SK-N-SH (cell line): ENCODE data around the gene ADCY5. TPM values are rescaled to one million over a fixed set of nuclear protein-coding genes. Genes with fewer than 3 reads are reported as not detected.

ENCODE experiments used
- CTCF ChIA-PET: fragments of 300-600, 350-600 bp; formaldehyde crosslinking; extraction: SDS; loops from one replicate; lab custom pipeline; 2021; lab: Yijun Ruan, JAX
- POLR2A ChIA-PET: fragments of 350-600 bp; sonication (Branson Sonifier 250); formaldehyde crosslinking; extraction: SDS; loops from one replicate; lab custom pipeline; 2020; ENCODE audit warnings: antibody characterized with exemption, inconsistent platforms; lab: Yijun Ruan, JAX
- DNase-seq: peaks from one replicate; pipeline ENCODE4 v3.0.0; 2012
- H2AFZ ChIP-seq: fragments of 200-600 bp; sonication (generic); 2 replicates; pipeline ENCODE4 v1.8.1; 2016; ENCODE audit warnings: antibody characterized with exemption, mild to moderate bottlenecking, low read depth
- H3F3A ChIP-seq: fragments of 200-600 bp; sonication (generic); replicated peaks from 2 replicates; pipeline ENCODE3; 2016; ENCODE audit warnings: antibody characterized with exemption, mild to moderate bottlenecking; ENCODE audit not compliant: insufficient read depth
- H3K27ac ChIP-seq, 2 experiments: fragments of 200-500 bp in 1 of 2; fragments of 200-600 bp in 1 of 2; sonication (Bioruptor generic) in 1 of 2; sonication (generic), shearing (Covaris generic) in 1 of 2; 2 replicates each; pipeline versions ENCODE4 v1.5.1 to v1.6.1; 2014 to 2016; ENCODE audit warnings: low read depth in 2 of 2, inconsistent platforms in 1 of 2, low read length in 1 of 2, mild to moderate bottlenecking in 1 of 2, mixed read lengths in 1 of 2
- H3K27me3 ChIP-seq: fragments of 200-600 bp; sonication (generic), shearing (Covaris generic); 2 replicates; pipeline ENCODE4 v1.6.1; 2016; ENCODE audit warnings: mixed run types; ENCODE audit not compliant: insufficient read depth
- H3K36me3 ChIP-seq, 2 experiments: fragments of 200-500 bp in 1 of 2; fragments of 200-600 bp in 1 of 2; sonication (Bioruptor generic) in 1 of 2; sonication (generic) in 1 of 2; replicated peaks in 1 of 2; 2 replicates each; pipeline versions ENCODE3 to v1.5.1; 2014 to 2016; ENCODE audit warnings: low read length in 1 of 2, mild to moderate bottlenecking in 1 of 2; ENCODE audit not compliant: insufficient read depth in 2 of 2, control insufficient read depth in 1 of 2
- H3K4me1 ChIP-seq, 2 experiments: fragments of 200-500 bp in 1 of 2; fragments of 200-600 bp in 1 of 2; sonication (Bioruptor generic) in 1 of 2; sonication (generic), shearing (Covaris generic) in 1 of 2; 2 replicates each; pipeline versions ENCODE4 v1.5.1 to v1.6.1; 2014 to 2016; ENCODE audit warnings: low read depth in 1 of 2, low read length in 1 of 2, mixed run types in 1 of 2; ENCODE audit not compliant: insufficient read depth in 2 of 2, control insufficient read depth in 1 of 2
- H3K4me2 ChIP-seq: fragments of 200-600 bp; sonication (generic), shearing (Covaris generic); 2 replicates; pipeline ENCODE4 v1.6.1; 2017; ENCODE audit warnings: mixed run types
- H3K4me3 ChIP-seq, 2 experiments: fragments of 200-500 bp in 1 of 2; fragments of 200-600 bp in 1 of 2; sonication (Bioruptor generic) in 1 of 2; sonication (generic), shearing (Covaris generic) in 1 of 2; 2 replicates each; pipeline versions ENCODE4 v1.5.1 to v1.8.1; 2014 to 2016; ENCODE audit warnings: low read depth in 2 of 2, inconsistent platforms in 1 of 2, low read length in 1 of 2, mild to moderate bottlenecking in 1 of 2, mixed read lengths in 1 of 2, moderate library complexity in 1 of 2
- H3K79me2 ChIP-seq: fragments of 200-600 bp; sonication (generic); 2 replicates; pipeline ENCODE4 v1.8.1; 2017; ENCODE audit warnings: mild to moderate bottlenecking; ENCODE audit not compliant: insufficient read depth
- H3K9ac ChIP-seq: fragments of 200-600 bp; sonication (generic); 2 replicates; pipeline ENCODE4 v1.6.1; 2017; ENCODE audit warnings: mixed run types
- H3K9me2 ChIP-seq: fragments of 200-600 bp; sonication (generic); 2 replicates; pipeline ENCODE4 v1.6.1; 2017; ENCODE audit warnings: mixed run types
- H3K9me3 ChIP-seq: fragments of 200-600 bp; sonication (generic); 2 replicates; pipeline ENCODE4 v1.6.1; 2017; ENCODE audit warnings: mixed run types, mild to moderate bottlenecking, moderate library complexity
- H4K20me1 ChIP-seq: fragments of 200-600 bp; sonication (generic); 2 replicates; pipeline ENCODE4 v1.6.1; 2017; ENCODE audit warnings: mild to moderate bottlenecking, mixed run types; ENCODE audit not compliant: insufficient read depth
- EP300 ChIP-seq, 2 experiments: IDR thresholded peaks; 2 replicates each; pipeline versions ENCODE4 v1.4.0 to v1.6.1; 2012; ENCODE audit warnings: borderline replicate concordance in 1 of 2, low read depth in 1 of 2, low read length in 1 of 2
- EZH2phosphoT487 ChIP-seq: fragments of 200-600 bp; sonication (generic); IDR thresholded peaks from 2 replicates; pipeline ENCODE4 v1.6.1; 2017; ENCODE audit warnings: low read depth, mixed run types, mild to moderate bottlenecking, antibody characterized with exemption, moderate library complexity, borderline replicate concordance
- FOXJ3 ChIP-seq: sonication (generic); formaldehyde crosslinking; IDR thresholded peaks from 2 replicates; pipeline ENCODE4 v1.5.1; 2020; ENCODE audit warnings: mild to moderate bottlenecking, missing genetic modification reagents
- GABPA ChIP-seq: IDR thresholded peaks from 2 replicates; pipeline ENCODE4 v1.4.0; 2012; ENCODE audit warnings: low read depth, mild to moderate bottlenecking
- GATA2 ChIP-seq: sonication (generic); formaldehyde crosslinking; IDR thresholded peaks from 2 replicates; pipeline ENCODE4 v1.5.0; 2020; ENCODE audit warnings: mild to moderate bottlenecking, missing genetic modification reagents
- MEF2A ChIP-seq: IDR thresholded peaks from 2 replicates; pipeline ENCODE4 v1.4.0; 2012; ENCODE audit warnings: low read depth, borderline replicate concordance
- MXI1 ChIP-seq: IDR thresholded peaks from 2 replicates; pipeline ENCODE4 v1.6.1; 2012; ENCODE audit warnings: mild to moderate bottlenecking, low read depth, low read length, improper control_type of control experiment
- NFIC ChIP-seq: IDR thresholded peaks from 2 replicates; pipeline ENCODE4 v1.4.0; 2012; ENCODE audit warnings: borderline replicate concordance
- NRF1 ChIP-seq: IDR thresholded peaks from 2 replicates; pipeline ENCODE4 v1.6.1; 2012; ENCODE audit warnings: low read depth, mild to moderate bottlenecking, low read length
- RFX5 ChIP-seq: IDR thresholded peaks from 2 replicates; pipeline ENCODE4 v1.6.1; 2012; ENCODE audit warnings: mild to moderate bottlenecking, improper control_type of control experiment, low read length
- SIN3A ChIP-seq: IDR thresholded peaks from 2 replicates; pipeline ENCODE4 v1.6.1; 2012; ENCODE audit warnings: low read depth, mild to moderate bottlenecking, low read length, moderate library complexity, borderline replicate concordance
- SMC3 ChIP-seq: IDR thresholded peaks from 2 replicates; pipeline ENCODE4 v1.6.1; 2012; ENCODE audit warnings: low read depth, low read length, improper control_type of control experiment
- TCF12 ChIP-seq: IDR thresholded peaks from 2 replicates; pipeline ENCODE4 v1.4.0; 2012
- YY1 ChIP-seq: IDR thresholded peaks from 2 replicates; pipeline ENCODE4 v1.4.0; 2012; ENCODE audit warnings: low read depth, mild to moderate bottlenecking
- WGBS: methylation state at CpG from one replicate; pipeline ENCODE4 v1.1.6; 2017; ENCODE audit warnings: low lambda C conversion rate; 5-methylcytosine and 5-hydroxymethylcytosine counted together
- polyA plus RNA-seq, 3 experiments: library from polyadenylated mRNA; depleted of rRNA; stranded (reverse); fragments of >200 nt; gene quantifications; 2 replicates each; pipeline ENCODE4 v1.2.3, GENCODE V29; 2012
- TF ChIP-seq, protein P1 (sequence below): IDR thresholded peaks from 2 replicates; pipeline ENCODE4 v1.4.0; 2012; ENCODE audit warnings: low read depth
- TF ChIP-seq, protein P2 (sequence below): IDR thresholded peaks from 2 replicates; pipeline ENCODE4 v1.6.1; 2012; ENCODE audit warnings: mild to moderate bottlenecking, low read depth, low read length, moderate library complexity
- TF ChIP-seq, protein P3 (sequence below): IDR thresholded peaks from 2 replicates; pipeline ENCODE4 v1.4.0; 2012; ENCODE audit warnings: low read depth, borderline replicate concordance
- TF ChIP-seq, protein P4 (sequence below): IDR thresholded peaks from 2 replicates; pipeline ENCODE4 v1.4.0; 2012; ENCODE audit warnings: low read depth, borderline replicate concordance
- TF ChIP-seq, protein P5 (sequence below): fragments of 200-600 bp; sonication (generic); IDR thresholded peaks from 2 replicates; pipeline ENCODE4 v1.6.1; 2017; ENCODE audit warnings: antibody characterized with exemption, mild to moderate bottlenecking, moderate library complexity
- TF ChIP-seq, protein P6 (sequence below): fragments of 150-350 bp; IDR thresholded peaks from 2 replicates; pipeline ENCODE4 v1.6.1; 2017; ENCODE audit warnings: antibody characterized with exemption, low read length, low read depth, borderline replicate concordance

ADCY5 gene
- polyA plus RNA-seq, 1 of the 3 experiments (the other 2 are of a cell fraction): 0.21 TPM

DNA sequence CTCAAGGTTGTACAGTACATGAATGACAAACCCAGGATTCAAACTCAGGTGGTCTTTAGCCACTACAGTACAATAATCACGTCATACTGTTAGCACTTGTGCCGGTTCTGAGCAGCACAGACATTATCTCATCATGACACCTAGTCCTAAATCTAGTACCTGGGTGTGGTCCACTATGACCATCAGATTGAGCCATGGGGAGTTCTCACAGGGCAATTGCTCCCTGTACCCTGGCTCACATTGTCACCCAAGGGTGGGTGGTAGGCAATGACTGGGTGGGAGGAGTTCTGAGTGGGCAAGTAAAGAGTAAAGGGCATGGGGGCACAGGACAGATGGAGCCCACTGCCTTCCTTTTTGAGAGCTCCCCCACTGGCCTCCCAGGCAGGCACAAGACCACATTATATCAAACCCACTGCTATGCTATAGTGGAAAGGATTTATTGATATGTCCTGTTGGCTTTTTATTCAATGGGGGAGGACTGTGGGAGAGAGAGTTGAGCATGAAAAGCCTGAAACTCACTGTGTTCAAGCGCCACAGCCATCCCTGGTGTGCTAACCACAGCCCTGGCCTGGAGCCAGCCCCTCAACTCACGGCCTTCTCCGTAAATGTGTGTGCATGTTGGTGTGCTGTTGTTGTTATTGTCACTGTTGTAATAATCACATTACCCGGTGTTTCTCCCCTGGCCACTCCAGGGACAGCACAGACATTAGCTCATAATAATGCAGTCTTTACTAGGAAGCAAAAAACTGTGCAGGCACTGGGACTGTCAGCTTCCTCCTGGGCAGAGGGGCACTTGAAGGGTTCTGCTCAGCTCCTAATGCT, 27.3 kb downstream of the ADCY5 start:
- Histone ChIP-seq H3K9ac (no peak overlapping the region), H2AFZ (no peak overlapping the region), H3K27ac (peak overlapping the region in 1 of 2 experiments; percentile 72; a peak in 2 of 4 replicates), H3F3A (no peaks in the 10 kb centered on the region), H3K4me3 (no peak overlapping the region), H3K9me2 (no peaks in the 10 kb centered on the region), H3K4me2 (no peak overlapping the region), H3K36me3 (no peaks in the 10 kb centered on the region), H3K4me1 (peaks cover 0 to 27% of the 10 kb centered on the region in 2 experiments; a peak in 1 of 4 replicates), H3K79me2 (no peaks in the 10 kb centered on the region), H3K27me3 (no peaks in the 10 kb centered on the region; the same call in 1 of the 2 replicates), H3K9me3 (no peaks in the 10 kb centered on the region), H4K20me1 (no peaks in the 10 kb centered on the region)
- TF ChIP-seq, protein P1, sequence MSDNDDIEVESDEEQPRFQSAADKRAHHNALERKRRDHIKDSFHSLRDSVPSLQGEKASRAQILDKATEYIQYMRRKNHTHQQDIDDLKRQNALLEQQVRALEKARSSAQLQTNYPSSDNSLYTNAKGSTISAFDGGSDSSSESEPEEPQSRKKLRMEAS: no peak
- 0 out of 2 replicates have a peak, but pooled peaks have one; percentile 8 for TF ChIP-seq NFIC
- TF ChIP-seq MXI1: peak; percentile 39; the same call in 1 of the 2 replicates
- TF ChIP-seq RFX5: no peak
- TF ChIP-seq MEF2A: no peak
- TF ChIP-seq SIN3A: no peak
- no peak for TF ChIP-seq EP300 (IDR thresholded peaks at IDR 0.05; ENCODE audit: borderline replicate concordance in 1 of 2, low read depth in 1 of 2, low read length in 1 of 2)
- no peak for TF ChIP-seq GATA2 (CRISPR knock-in tag)
- TF ChIP-seq YY1: no peak
- no peak for TF ChIP-seq NRF1
- TF ChIP-seq FOXJ3: peak; percentile 27; the same call in 1 of the 2 replicates
- TF ChIP-seq, protein P2, sequence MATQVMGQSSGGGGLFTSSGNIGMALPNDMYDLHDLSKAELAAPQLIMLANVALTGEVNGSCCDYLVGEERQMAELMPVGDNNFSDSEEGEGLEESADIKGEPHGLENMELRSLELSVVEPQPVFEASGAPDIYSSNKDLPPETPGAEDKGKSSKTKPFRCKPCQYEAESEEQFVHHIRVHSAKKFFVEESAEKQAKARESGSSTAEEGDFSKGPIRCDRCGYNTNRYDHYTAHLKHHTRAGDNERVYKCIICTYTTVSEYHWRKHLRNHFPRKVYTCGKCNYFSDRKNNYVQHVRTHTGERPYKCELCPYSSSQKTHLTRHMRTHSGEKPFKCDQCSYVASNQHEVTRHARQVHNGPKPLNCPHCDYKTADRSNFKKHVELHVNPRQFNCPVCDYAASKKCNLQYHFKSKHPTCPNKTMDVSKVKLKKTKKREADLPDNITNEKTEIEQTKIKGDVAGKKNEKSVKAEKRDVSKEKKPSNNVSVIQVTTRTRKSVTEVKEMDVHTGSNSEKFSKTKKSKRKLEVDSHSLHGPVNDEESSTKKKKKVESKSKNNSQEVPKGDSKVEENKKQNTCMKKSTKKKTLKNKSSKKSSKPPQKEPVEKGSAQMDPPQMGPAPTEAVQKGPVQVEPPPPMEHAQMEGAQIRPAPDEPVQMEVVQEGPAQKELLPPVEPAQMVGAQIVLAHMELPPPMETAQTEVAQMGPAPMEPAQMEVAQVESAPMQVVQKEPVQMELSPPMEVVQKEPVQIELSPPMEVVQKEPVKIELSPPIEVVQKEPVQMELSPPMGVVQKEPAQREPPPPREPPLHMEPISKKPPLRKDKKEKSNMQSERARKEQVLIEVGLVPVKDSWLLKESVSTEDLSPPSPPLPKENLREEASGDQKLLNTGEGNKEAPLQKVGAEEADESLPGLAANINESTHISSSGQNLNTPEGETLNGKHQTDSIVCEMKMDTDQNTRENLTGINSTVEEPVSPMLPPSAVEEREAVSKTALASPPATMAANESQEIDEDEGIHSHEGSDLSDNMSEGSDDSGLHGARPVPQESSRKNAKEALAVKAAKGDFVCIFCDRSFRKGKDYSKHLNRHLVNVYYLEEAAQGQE: no peak
- TF ChIP-seq SMC3: no peak
- no peak for TF ChIP-seq TCF12
- TF ChIP-seq, protein P3, sequence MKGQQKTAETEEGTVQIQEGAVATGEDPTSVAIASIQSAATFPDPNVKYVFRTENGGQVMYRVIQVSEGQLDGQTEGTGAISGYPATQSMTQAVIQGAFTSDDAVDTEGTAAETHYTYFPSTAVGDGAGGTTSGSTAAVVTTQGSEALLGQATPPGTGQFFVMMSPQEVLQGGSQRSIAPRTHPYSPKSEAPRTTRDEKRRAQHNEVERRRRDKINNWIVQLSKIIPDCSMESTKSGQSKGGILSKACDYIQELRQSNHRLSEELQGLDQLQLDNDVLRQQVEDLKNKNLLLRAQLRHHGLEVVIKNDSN: no peak
- TF ChIP-seq GABPA: no peak
- TF ChIP-seq, protein P4, sequence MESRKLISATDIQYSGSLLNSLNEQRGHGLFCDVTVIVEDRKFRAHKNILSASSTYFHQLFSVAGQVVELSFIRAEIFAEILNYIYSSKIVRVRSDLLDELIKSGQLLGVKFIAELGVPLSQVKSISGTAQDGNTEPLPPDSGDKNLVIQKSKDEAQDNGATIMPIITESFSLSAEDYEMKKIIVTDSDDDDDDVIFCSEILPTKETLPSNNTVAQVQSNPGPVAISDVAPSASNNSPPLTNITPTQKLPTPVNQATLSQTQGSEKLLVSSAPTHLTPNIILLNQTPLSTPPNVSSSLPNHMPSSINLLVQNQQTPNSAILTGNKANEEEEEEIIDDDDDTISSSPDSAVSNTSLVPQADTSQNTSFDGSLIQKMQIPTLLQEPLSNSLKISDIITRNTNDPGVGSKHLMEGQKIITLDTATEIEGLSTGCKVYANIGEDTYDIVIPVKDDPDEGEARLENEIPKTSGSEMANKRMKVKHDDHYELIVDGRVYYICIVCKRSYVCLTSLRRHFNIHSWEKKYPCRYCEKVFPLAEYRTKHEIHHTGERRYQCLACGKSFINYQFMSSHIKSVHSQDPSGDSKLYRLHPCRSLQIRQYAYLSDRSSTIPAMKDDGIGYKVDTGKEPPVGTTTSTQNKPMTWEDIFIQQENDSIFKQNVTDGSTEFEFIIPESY: no peak
- TF ChIP-seq, protein P5, sequence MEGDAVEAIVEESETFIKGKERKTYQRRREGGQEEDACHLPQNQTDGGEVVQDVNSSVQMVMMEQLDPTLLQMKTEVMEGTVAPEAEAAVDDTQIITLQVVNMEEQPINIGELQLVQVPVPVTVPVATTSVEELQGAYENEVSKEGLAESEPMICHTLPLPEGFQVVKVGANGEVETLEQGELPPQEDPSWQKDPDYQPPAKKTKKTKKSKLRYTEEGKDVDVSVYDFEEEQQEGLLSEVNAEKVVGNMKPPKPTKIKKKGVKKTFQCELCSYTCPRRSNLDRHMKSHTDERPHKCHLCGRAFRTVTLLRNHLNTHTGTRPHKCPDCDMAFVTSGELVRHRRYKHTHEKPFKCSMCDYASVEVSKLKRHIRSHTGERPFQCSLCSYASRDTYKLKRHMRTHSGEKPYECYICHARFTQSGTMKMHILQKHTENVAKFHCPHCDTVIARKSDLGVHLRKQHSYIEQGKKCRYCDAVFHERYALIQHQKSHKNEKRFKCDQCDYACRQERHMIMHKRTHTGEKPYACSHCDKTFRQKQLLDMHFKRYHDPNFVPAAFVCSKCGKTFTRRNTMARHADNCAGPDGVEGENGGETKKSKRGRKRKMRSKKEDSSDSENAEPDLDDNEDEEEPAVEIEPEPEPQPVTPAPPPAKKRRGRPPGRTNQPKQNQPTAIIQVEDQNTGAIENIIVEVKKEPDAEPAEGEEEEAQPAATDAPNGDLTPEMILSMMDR: no peak
- TF ChIP-seq, protein P6, sequence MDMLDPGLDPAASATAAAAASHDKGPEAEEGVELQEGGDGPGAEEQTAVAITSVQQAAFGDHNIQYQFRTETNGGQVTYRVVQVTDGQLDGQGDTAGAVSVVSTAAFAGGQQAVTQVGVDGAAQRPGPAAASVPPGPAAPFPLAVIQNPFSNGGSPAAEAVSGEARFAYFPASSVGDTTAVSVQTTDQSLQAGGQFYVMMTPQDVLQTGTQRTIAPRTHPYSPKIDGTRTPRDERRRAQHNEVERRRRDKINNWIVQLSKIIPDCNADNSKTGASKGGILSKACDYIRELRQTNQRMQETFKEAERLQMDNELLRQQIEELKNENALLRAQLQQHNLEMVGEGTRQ: no peak
- no peak for TF ChIP-seq EZH2phosphoT487
- WGBS: 46% methylated on average over 6 of the region's 6 CpGs
- DNase-seq: peak; percentile 69
- ChIA-PET POLR2A (no interaction called here), CTCF (interaction anchor here (0.6 to 1.4 kb wide), 8 partner anchors 11 to 163 kb away, joined by 3 to 6 read pairs (median 3); no protein-coding TSS in a partner anchor)
